Esophagus muscularis mucosa (tissue), 4 donors: ENCODE measurements around the gene RFFL. TPM values are rescaled to one million over a fixed set of nuclear protein-coding genes. Genes with fewer than 3 reads are reported as not detected.

Source experiments
- small RNA-seq, 3 donors: library from RNA; depleted of rRNA; stranded (forward); fragments of <200 nt; gene quantifications; one replicate each; pipeline ENCODE3, GENCODE V24; 2016
- total RNA-seq, 4 donors: library from RNA; depleted of rRNA; stranded (reverse); fragments of >200 nt; gene quantifications; one replicate each; pipeline versions ENCODE4 v1.1.0 to v1.2.1, GENCODE V29; 2016

Gene RFFL
- total RNA-seq, 4 donors from 2014 or later: 19.5 to 40.9 (median 33.3) TPM

Small RNA genes within 50 kb of the gene (small RNA-seq; reads per million reads assigned to genes)
- gene AC004223.1: 0 reads per million in 3 donors
- gene RNU6-840P: 0 reads per million in 3 donors

Other genes with a start within 250 kb of the RFFL start
- gene CCT6B, start 102.2 kb downstream of the RFFL start, total RNA-seq: 1 to 10 TPM; 2.6 to 5.8 (median 4.5) TPM
- 10 to 100 TPM; 10.8 to 16.6 (median 12.6) TPM for gene ZNF830, start 102.2 kb downstream of the RFFL start, total RNA-seq
- 10 to 100 TPM; 24.7 to 50.7 (median 32.1) TPM for gene LIG3, start 83.2 kb downstream of the RFFL start, total RNA-seq
- gene RAD51D, start 56.2 kb upstream of the RFFL start, total RNA-seq: 10 to 100 TPM in 2 of 4 donors, 1 to 10 TPM in 2; 8.9 to 12.8 (median 10.7) TPM
- gene FNDC8, start 57.9 kb upstream of the RFFL start, total RNA-seq: not detected
- 10 to 100 TPM in 3 of 4 donors, 1 to 10 TPM in 1; 9.6 to 16.1 (median 13.8) TPM for gene NLE1, start 78.6 kb upstream of the RFFL start, total RNA-seq
- under 1 TPM in 3 of 4 donors, not detected in 1; under 0.01 to 0.23 (median 0.06) TPM for gene UNC45B, start 84.1 kb upstream of the RFFL start, total RNA-seq
- gene SLC35G3, start 130.7 kb upstream of the RFFL start, total RNA-seq: not detected
- 10 to 100 TPM; 17.9 to 33.4 (median 26.9) TPM for gene SLFN5, start 179.4 kb upstream of the RFFL start, total RNA-seq